Stomach (tissue), 4 donors: ENCODE measurements around the gene RFTN1.

ENCODE experiments used
- CTCF ChIP-seq, 7 experiments: fragments of 450-650 bp in 4 of 7; fragments of 200-600 bp in 3 of 7; sonication (generic) in 3 of 7; IDR thresholded peaks; one replicate each; pipeline ENCODE4 v1.5.1; 2016 to 2019; ENCODE audit warnings: antibody characterized with exemption in 7 of 7, control low read depth in 2 of 7, mild to moderate bottlenecking in 1 of 7
- EP300 ChIP-seq: sonication (generic); formaldehyde crosslinking; IDR thresholded peaks from one replicate; pipeline ENCODE4 v1.6.1; 2017; ENCODE audit warnings: antibody characterized with exemption
- POLR2A ChIP-seq, 4 donors: fragments of 450-650 bp; IDR thresholded peaks; one replicate each; pipeline ENCODE4 v1.6.1; 2016; ENCODE audit warnings: antibody characterized with exemption in 4 of 4, control low read depth in 2 of 4, mild to moderate bottlenecking in 1 of 4, moderate library complexity in 1 of 4
- POLR2AphosphoS5 ChIP-seq, 3 donors: sonication (generic); formaldehyde crosslinking; IDR thresholded peaks; one replicate each; pipeline ENCODE4 v1.6.1; 2016; ENCODE audit warnings: antibody characterized with exemption in 3 of 3

DNA sequence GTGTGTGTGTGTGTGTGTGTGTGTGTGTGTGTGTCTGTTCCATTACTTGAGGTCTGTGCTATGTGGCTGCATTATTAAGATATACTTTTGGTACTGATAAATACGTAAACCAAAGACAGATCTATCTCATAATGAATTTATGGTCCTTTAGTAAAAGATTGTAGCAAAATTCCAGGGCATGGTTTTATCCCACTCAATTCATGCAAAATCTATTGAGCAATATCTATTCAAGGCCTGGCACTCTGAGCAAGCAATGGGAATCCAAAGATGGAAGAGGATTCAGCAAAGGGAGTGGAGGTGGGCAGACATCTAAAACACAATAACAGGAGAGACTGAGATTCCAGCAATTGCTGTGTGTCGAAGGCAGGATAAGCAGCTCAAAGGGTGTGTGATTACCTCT, 86.8 kb downstream of the RFTN1 start:
- TF ChIP-seq POLR2A (IDR thresholded peaks at IDR 0.05) (no peak), CTCF (IDR thresholded peaks at IDR 0.05) (no peak), POLR2AphosphoS5 (IDR thresholded peaks at IDR 0.05) (no peak), EP300 (no peak)
